Stimulated activated CD8-positive, alpha-beta memory T cell treated with anti-CD3 and anti-CD28 coated beads, Interleukin-4, amount 100 ng/mL, for 1 hour (primary cell): ENCODE results near the gene ACBD4.

Experiments
- DNase-seq, 2 donors: peaks; one replicate each; pipeline ENCODE4 v3.0.0-alpha.2; 2020; ENCODE audit warnings: low read depth in 2 of 2, low spot score in 1 of 2

Gene ACBD4

GRCh38 chr17:45135978-45136791 is 698 bp downstream of the ACBD4 start:
- DNase-seq: no peak

GRCh38 chr17:45136846-45137560 is 1.5 kb downstream of the ACBD4 start:
- no peak for DNase-seq

- no peak for DNase-seq
Measured at GRCh38 chr17:45137561-45138305, 2.2 kb downstream of the ACBD4 start.

GRCh38 chr17:45138911-45139532 is 3.5 kb downstream of the ACBD4 start:
- no peak for DNase-seq

- DNase-seq: no peak
Measured at GRCh38 chr17:45139533-45139920, 4.0 kb downstream of the ACBD4 start.

- no peak for DNase-seq
Measured at GRCh38 chr17:45143094-45143670, 7.7 kb downstream of the ACBD4 start.

GRCh38 chr17:45143767-45144198 is 8.3 kb downstream of the ACBD4 start:
- DNase-seq: no peak

- DNase-seq: no peak
Measured at GRCh38 chr17:45144199-45145034, 8.9 kb downstream of the ACBD4 start.

- DNase-seq: no peak
Measured at GRCh38 chr17:45145035-45145389, 9.5 kb downstream of the ACBD4 start.

- no peak for DNase-seq
Measured at GRCh38 chr17:45146166-45146565, 10.7 kb downstream of the ACBD4 start.

GRCh38 chr17:45146592-45146889 is 11.1 kb downstream of the ACBD4 start:
- no peak for DNase-seq

- DNase-seq: no peak
Measured at GRCh38 chr17:45146890-45147580, 11.5 kb downstream of the ACBD4 start.

- DNase-seq: peak in 1 of 2 donors; percentile 45
Measured at GRCh38 chr17:45147581-45148182, 12.2 kb downstream of the ACBD4 start.

GRCh38 chr17:45148183-45149036 is 12.9 kb downstream of the ACBD4 start, which contains the start of gene HEXIM1:
TSS of gene HEXIM1 (plus strand) at chr17:45148475. CDS start at chr17:45149191, 716 bp downstream.
- peak; percentile 96 to 99 for DNase-seq

- peak in 1 of 2 donors; percentile 61 for DNase-seq
Measured at GRCh38 chr17:45149037-45149668, 13.7 kb downstream of the ACBD4 start.

- no peak for DNase-seq
Measured at GRCh38 chr17:45149669-45150664, 14.5 kb downstream of the ACBD4 start.
